HG03159 (cell line): ENCODE results near the gene BMP8B.
"Not testable (repeated sequence)": the region's sequence is repeated elsewhere in the genome, so short reads cannot be mapped to it uniquely, and the experiment has no call there.

Experiments used
- ATAC-seq: cut with Tn5 transposase; IDR thresholded peaks from one replicate; pipeline ENCODE4 v1.9.1; 2021; ENCODE audit warnings: mild to moderate bottlenecking, moderate library complexity; ENCODE audit not compliant: unreplicated experiment

BMP8B gene

DNA sequence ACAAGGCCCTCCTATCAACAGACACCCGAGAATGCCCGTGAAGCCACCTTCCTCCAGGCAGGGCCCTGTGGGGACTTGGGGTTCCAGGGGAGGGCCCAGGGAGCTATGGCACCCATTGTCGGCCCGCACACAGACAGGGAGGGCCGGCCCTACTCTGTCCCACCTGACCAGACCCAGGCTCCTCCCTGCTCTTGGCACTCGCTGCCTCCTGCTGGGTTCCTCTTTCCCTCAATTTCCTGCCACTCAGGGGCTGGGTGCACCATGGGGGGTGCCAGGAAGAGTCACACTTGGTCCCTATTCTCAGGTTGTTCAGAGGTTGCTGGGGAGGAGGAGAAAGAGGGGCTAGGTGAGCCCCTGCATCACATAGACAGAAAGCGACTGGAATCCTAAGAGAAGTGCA is 9.5 kb downstream of the BMP8B start:
- ATAC-seq, result no peak

GRCh38 chr1:39778463-39779099 is 10.1 kb downstream of the BMP8B start:
- ATAC-seq, result not testable (repeated sequence)

- not testable (repeated sequence) for ATAC-seq
Measured at GRCh38 chr1:39777896-39778295, 10.8 kb downstream of the BMP8B start.

DNA sequence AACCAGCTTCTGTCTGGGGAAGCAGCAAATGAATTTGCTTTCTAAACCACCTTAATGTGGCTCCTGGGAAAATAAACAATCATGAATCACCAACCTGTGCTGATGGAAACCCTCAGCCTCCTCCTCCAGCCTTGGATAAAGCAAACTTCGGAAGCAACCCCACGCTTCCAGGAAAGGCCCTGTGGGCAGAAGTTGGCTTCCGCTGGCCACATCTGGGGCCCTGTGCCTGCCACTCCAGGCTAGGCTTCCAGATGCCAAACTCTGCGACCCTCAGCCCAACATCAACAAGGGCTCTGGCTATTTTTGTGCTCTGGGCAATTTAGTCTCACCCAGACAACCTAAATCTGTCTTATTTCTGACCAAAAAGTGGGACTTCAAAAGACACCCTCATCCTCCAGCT is 11.4 kb downstream of the BMP8B start:
- ATAC-seq, result no peak

- no peak for ATAC-seq
Measured at GRCh38 chr1:39776886-39777285, 11.8 kb downstream of the BMP8B start.

DNA sequence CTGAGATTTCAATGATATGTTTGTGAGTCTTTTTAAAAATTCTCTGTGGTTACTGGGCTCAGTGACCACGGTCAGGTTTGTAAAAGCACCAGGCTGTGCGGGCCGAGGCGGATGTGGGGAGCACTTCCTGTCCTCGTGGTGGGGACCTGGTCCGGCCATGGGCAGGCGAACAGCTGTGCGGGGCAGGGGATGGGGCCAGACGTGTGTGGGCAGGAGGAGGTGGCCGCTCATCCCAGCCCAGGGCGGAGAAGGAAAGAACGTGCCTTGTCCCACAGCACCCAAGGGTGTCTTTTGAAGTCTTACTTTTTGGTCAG is 12.3 kb downstream of the BMP8B start:
- no peak for ATAC-seq

DNA sequence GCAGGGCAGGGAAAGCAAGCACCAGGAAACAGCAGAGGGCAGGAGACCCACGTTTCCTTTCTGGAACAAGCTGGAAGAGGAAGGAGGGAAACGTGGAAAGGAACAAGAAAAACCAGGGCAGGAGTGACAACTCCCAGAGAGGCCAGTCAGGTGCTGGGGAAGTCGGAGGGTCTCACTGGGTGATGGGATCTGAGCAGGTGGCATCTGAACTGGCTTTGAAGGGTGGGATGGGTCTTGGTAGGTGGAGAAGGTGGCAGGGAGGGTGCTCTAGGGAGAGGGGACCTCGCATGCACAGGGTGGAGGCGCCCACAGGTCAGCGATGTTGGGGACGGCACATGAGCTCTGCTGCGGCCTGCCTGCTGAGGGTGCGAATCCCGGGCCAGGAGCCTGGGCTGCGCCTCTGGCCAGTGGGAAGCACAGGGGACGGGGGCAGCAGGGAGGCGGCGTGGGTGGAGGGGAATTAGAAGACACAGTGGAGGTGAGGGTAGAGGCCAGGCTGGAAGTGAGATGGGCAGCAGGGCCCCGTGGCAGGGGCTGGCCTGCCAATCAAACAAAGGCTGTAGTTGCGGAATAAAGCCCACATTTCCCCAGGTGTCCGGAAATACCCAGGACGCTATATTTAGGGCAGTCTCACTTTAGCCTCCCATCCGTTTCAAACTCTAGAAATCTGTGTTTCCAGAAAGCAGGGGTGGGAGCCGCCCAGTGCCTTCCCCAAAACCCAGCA is 12.8 kb downstream of the BMP8B start:
- ATAC-seq, result not testable (repeated sequence)

DNA sequence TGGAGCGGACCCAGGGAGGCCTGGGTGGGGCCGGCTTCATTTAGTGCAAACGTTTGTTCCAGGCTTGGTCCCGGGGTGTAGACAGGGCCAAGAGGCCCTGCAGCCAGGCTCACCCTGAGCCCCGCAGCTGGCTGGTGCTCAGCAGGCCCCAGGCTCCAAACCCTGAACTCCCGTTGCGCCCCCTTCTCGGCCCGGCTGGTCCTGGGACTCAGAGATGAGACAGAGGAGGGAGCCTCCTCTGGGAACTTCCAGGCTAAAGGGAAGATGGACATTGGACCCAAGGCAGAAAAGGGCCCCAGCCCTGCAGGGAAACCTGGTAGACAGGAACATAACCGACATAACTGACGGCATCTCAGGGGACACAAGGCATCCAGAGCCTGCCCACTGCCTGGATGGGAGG is 13.5 kb downstream of the BMP8B start:
- ATAC-seq, result not testable (repeated sequence)

- ATAC-seq, result not testable (repeated sequence)
Measured at GRCh38 chr1:39773369-39773979, 15.2 kb downstream of the BMP8B start.

DNA sequence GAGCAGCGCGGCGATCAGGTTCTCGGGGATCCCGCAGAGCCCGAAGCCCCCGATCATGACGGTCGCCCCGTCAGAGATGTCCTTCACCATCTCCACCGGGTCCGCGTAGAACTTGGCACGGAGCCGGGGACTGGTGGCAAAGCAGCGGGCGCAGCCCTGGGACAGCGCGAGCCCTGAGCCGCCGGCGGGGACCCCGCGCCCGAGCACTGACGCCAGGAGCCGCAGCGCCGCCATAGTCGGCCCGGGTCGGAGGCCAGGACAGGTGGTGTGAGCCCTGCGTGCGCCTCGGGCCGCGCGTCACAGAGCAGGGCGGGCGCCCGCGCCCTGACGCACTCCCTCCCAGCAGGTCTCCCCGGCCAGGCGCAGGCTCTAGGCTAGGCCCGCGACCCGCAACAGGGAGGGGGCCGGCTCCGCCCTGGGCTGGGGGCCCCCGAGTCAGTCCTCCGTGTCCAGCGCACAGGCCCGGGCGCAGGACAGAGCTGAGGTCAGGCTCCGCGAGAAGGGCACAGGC is 17.6 kb downstream of the BMP8B start, which contains the start of gene OXCT2:
Gene OXCT2 (minus strand): TSS at position 327 of the 511 bp plus-strand sequence. CDS start 93 bp downstream, at position 234.
- not testable (repeated sequence) for ATAC-seq

DNA sequence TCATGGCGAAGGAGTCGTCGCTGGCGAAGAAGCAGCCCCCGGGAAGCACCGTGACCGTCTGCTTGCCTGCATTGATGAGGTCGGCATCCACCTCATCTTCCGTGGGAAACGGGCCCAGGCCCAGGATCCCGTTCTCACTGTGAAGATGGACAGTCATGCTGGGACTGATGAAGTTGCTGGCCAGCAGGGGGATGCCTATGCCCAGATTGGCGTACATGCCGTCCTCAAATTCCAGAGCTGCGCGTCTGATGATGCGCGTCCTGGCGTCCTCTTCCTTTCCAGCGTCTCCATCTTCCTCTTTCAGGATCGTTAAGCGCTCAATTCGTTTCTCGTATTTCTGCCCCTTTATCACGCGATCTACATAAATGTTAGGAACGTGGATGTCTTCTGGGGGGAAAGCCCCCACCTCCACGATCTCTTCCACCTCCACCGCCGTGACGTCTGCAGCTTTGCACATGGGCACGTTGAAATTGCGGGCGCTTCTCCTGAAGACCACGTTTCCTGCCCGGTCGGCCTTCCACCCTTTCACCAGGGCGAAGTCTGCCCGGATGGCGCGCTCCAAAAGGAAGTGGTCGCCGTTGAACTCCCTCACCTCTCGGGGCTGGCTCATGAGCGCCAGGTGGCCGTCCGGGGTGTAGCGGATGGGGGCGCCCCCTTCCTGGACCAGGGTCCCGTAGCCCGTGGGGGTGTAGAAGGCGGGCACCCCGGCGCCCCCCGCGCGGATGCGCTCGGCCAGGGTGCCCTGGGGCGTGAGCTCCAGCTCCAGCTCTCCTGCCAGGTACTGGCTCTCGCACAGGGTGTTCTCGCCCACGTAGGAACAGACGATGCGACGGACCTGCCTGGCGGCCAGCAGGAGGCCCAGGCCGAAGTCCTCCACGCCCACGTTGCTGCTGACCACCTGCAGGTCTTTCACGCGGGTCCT is 18.3 kb downstream of the BMP8B start:
- not testable (repeated sequence) for ATAC-seq

DNA sequence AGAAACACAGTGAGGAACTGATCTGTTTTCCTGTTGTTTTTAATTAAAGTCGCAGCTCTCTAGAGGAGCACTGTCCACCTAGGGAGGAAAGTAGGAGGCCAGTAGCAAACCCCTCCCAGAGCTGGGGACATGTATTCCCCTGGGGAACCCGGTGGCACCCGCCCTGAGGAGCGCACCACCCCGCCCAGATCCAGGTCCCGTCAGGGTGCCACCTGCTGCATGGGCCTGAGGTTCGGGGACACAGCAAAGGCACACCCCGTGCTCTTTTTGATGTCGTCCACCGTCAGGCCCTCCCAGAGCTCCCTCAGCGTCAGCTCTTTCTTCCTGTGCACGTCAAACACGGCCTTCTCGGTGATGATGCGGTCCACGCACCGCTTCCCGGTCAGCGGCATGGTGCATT is 19.2 kb downstream of the BMP8B start:
- not testable (repeated sequence) for ATAC-seq

- ATAC-seq, result not testable (repeated sequence)
Measured at GRCh38 chr1:39766466-39766865, 22.2 kb downstream of the BMP8B start.

GRCh38 chr1:39764512-39764911 is 24.2 kb downstream of the BMP8B start:
- ATAC-seq, result not testable (repeated sequence)

DNA sequence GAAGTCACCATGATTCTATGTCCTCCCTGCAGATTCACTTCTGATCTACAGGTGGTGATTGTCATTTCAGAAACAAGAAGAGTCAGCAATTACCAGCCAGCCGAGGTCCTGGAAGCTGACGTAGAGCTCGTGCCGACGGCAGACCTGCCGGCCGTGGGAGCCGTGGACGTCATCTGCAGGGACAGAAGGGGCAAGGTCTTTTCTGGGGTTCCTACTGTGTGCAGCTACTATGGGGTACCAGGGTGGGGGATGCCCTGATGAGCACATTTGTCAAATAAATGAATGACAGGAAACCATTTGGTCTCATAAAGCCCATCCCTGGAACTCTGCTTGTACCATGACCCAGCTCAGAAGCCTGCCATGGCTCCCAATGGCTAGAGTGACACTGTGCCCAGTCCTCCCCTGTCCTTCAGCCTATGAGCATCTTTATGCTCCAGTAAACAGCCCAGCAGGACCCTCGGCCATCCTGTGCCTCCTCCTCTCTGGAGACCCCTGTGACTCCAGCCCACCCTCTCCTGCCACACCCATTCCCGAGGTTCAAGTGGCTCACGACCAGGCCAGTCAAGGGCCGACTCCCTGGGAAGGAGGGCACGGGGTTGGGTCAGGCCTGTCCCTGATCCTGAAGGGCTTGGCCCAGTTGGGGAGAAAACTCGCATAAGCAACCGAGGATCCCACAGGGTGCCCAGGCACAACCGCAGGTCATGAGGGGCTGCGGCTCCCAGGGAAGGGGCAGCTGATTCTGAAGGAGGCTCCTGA is 24.9 kb downstream of the BMP8B start:
- ATAC-seq, result not testable (repeated sequence)

DNA sequence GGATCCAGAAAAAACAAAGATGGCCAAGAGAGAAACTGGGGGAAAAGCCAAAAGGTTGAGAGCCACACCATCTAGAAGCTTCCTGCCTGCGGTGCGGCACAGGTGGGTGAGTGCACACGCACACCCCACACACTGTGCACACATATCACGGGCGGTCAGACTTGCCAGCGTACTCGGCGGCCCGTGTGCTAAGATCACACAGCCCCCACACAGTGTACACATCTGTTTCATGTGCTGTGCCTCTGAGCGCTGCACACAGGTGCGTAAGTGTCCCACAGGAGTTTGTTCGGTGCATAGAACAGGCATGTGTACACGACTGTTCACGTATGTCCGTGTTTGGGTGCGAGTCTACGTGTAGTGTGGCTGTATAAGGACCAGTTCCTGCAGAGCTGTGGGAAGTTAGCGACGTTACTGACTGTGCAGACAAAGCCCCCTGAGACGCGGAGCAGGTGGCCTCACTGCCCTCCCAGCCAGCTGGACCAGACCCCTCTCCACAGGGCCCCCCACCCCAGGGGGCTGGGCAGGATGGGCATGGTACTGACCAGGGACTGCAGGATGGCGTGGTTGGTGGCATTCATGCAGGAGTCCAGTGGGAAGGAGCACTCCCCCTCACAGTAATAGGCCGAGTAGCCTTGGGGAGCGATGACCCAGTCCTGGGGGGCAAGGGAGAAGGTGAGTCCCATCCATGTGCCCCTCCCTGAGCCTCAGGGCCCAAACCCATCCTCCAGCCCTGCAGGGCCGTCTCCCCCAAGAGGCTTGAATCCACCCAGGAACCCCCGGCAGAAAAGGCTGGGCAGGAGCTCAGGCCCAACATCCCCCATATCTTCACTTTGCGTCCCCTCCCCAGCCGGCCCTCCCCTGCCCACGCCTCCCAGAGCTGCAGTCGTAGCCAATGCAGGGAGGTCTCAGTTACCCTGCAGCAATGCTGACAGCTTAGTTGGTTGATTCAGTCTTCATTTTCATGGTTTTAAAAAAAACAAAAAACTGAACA is 25.8 kb downstream of the BMP8B start:
- ATAC-seq, result no peak

- ATAC-seq, result no peak
Measured at GRCh38 chr1:39761557-39762260, 27.0 kb downstream of the BMP8B start.

- no peak for ATAC-seq
Measured at GRCh38 chr1:39761016-39761415, 27.6 kb downstream of the BMP8B start.
